G401.6 (cell line): ENCODE measurements around the gene CNTN2.

Experiments used
- FAIRE-seq: peaks from 2 replicates; lab custom pipeline; 2012; peaks lifted over from hg19 to GRCh38; lab: Jason Lieb, UNC

Gene CNTN2

DNA sequence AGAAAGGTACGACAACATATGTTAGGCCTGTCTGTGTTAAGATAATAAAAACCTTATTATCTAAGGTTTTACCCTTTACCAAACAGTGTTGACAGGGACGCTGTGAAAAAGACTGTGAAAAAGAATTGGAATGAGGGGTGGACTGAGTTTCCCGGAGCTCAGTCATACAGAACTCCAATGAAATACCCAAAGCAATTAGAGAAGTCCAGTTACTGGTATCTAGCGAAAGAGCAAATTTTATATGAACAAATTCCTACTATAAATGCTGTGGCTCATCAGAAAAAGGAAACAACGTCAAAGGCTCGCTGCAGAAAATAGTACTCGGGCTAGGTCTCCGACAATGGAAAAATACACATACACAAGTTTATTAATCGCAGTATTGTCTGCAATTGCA lies 79.5 kb downstream of the CNTN2 start:
- FAIRE-seq: no peak

DNA sequence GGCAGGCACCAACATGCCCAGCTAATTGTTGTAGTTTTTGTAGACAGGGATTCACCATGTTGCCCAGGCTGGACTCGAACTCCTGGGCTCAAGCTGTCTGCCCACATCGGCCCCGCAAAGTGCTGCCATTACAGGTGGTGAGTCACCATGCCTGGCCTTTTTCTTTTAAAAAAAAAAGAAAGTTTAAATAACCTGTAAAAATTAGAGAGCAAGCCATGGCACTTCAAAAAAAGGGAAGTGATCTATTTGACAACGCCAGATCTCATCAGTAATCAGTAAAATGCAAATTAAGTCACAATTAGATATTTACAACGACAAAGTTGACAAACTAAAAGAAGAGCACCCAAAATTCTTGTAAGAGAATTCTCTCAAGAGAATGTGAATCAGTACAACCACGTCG lies 81.7 kb downstream of the CNTN2 start:
- no peak for FAIRE-seq

DNA sequence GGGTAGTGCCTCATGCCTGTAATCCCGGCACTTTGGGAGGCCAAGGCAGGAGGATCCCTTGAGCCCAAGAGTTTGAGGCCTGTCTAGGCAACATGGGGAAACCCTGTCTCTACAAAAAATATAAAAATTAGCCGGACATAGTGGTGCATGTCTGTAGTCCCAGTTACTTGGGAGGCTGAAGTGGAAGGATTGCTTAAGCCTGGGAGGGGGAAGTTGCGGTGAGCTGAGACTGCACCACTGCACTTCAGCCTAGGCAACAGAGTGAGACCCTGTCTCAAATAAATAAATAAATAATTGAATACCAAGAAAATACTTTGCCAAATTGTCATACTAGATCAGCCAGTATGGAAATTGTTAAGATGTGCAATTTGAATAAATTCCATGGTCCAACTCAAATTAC lies 84.6 kb downstream of the CNTN2 start:
- FAIRE-seq: no peak
